Right lobe of liver (tissue), 6 donors: ENCODE measurements around the gene TSR1. TPM values are rescaled to one million over a fixed set of nuclear protein-coding genes. Genes with fewer than 3 reads are reported as not detected.

Experiments
- ATAC-seq, 4 donors: fragments of 200-7000 bp; cut with Tn5 transposase; one replicate each; pipeline ENCODE4 v1.9.1; 2020; ENCODE audit warnings: mild to moderate bottlenecking in 4 of 4, moderate library complexity in 4 of 4
- DNase-seq, 3 donors: peaks; one replicate each; pipeline ENCODE4 v3.0.0-alpha.2; 2020
- H3K27ac ChIP-seq, 3 donors: fragments of 200-600 bp; one replicate each; pipeline ENCODE4 v1.8.0; 2022
- H3K27me3 ChIP-seq, 2 donors: fragments of 200-600 bp; one replicate each; pipeline ENCODE4 v1.8.0; 2022
- H3K36me3 ChIP-seq, 4 donors: fragments of 200-600 bp; sonication (generic) in 1 of 4; one replicate each; pipeline versions ENCODE4 v1.5.1 to v1.8.0; 2017 to 2022; ENCODE audit warnings: control low read depth in 1 of 4
- H3K4me1 ChIP-seq, 4 donors: fragments of 200-600 bp; sonication (generic) in 1 of 4; one replicate each; pipeline versions ENCODE4 v1.5.1 to v1.8.0; 2017 to 2022; ENCODE audit warnings: control low read depth in 1 of 4
- H3K4me3 ChIP-seq, 3 donors: fragments of 200-600 bp; one replicate each; pipeline ENCODE4 v1.8.0; 2022
- H3K9me3 ChIP-seq, 4 donors: fragments of 200-600 bp; sonication (generic) in 1 of 4; one replicate each; pipeline versions ENCODE4 v1.5.1 to v1.8.0; 2017 to 2022; ENCODE audit warnings: control low read depth in 1 of 4
- CTCF ChIP-seq, 4 donors: fragments of 200-600 bp in 3 of 4; fragments of 450-650 bp in 1 of 4; IDR thresholded peaks; one replicate each; pipeline versions ENCODE4 v1.5.1 to v1.8.0; 2016 to 2022; ENCODE audit warnings: antibody characterized with exemption in 4 of 4, mild to moderate bottlenecking in 2 of 4
- POLR2A ChIP-seq: fragments of 450-650 bp; IDR thresholded peaks from one replicate; pipeline ENCODE4 v1.6.1; 2017; ENCODE audit warnings: antibody characterized with exemption, mild to moderate bottlenecking
- WGBS: methylation state at CpG from one replicate; pipeline ENCODE4 v1.1.6; 2018; ENCODE audit warnings: low coverage, low lambda C conversion rate; ENCODE audit not compliant: insufficient coverage; ENCODE audit errors: missing lambda C conversion rate; 5-methylcytosine and 5-hydroxymethylcytosine counted together
- intact Hi-C, 2 donors: fragments of 100-400 bp; cut with DNase I; formaldehyde crosslinking; loops; one replicate each; pipeline versions ENCODE4 v1.11.2 to v1.14.1; 2022
- total RNA-seq, 6 experiments: library from RNA; depleted of rRNA in 2 of 6; stranded (reverse); fragments of >200 nt in 2 of 6; fragmentation: NEBNext Ultra II Directional in 3 of 6; extraction: Animal tissue kit (Norgen Biotek cat#: 25700) in 3 of 6; gene quantifications; one replicate each; pipeline versions ENCODE4 v1.1.0 to v1.2.4, GENCODE V29; 2016 to 2023
- donor health status: DM: no; HTN: yes; CAD: no.
- donor health status: DM: no; HTN: no; CAD: no.
- donor health status: DM: no; HTN: no; CAD: no.
- donor health status: DM: no; HTN: yes; CAD: no.
- donor health status: DM: no; HTN: yes; CAD: no.

The TSR1 gene
- total RNA-seq, 6 experiments from 2014 or later, result 9.7 to 26.2 (median 13.1) TPM

GRCh38 chr17:2378905-2379304 is 42.6 kb upstream of the TSR1 start:
- H3K27me3 ChIP-seq, result no peaks in the 10 kb centered on the region
- WGBS, result no CpG with 5 or more reads among the region's 11 CpGs
- no peaks in the 10 kb centered on the region for H3K9me3 ChIP-seq
- TF ChIP-seq POLR2A (no peak), CTCF (IDR thresholded peaks at IDR 0.05) (no peak)
- H3K4me1 ChIP-seq, result peaks cover 0 to 17% (median 7%) of the 10 kb centered on the region in 4 donors
- H3K4me3 ChIP-seq, result no peak overlapping the region
- ATAC-seq (no peak), DNase-seq (no peak)
- H3K27ac ChIP-seq, result no peak overlapping the region
- H3K36me3 ChIP-seq, result peaks cover 0 to 2% (median 0%) of the 10 kb centered on the region in 4 donors
- intact Hi-C loops, result no loop called here

GRCh38 chr17:2377659-2378058 is 41.4 kb upstream of the TSR1 start:
- ATAC-seq (no peak), DNase-seq (no peak)
- Histone ChIP-seq H3K27ac (no peak overlapping the region), H3K27me3 (no peaks in the 10 kb centered on the region), H3K36me3 (peaks cover 0 to 2% (median 0%) of the 10 kb centered on the region in 4 donors), H3K4me3 (no peak overlapping the region), H3K9me3 (no peaks in the 10 kb centered on the region), H3K4me1 (peaks cover 0 to 5% (median under 1%) of the 10 kb centered on the region in 4 donors)
- intact Hi-C loops, result no loop called here
- 91% methylated on average over 4 of the region's 10 CpGs for WGBS
- TF ChIP-seq CTCF (IDR thresholded peaks at IDR 0.05) (no peak), POLR2A (no peak)

GRCh38 chr17:2376107-2376506 is 39.9 kb upstream of the TSR1 start:
- Histone ChIP-seq H3K4me3 (no peak overlapping the region), H3K36me3 (peaks cover 0 to 2% (median 0%) of the 10 kb centered on the region in 4 donors), H3K27me3 (no peaks in the 10 kb centered on the region), H3K4me1 (no peaks in the 10 kb centered on the region), H3K27ac (no peak overlapping the region), H3K9me3 (no peaks in the 10 kb centered on the region)
- DNase-seq, result no peak
- ATAC-seq, result no peak
- no peak for TF ChIP-seq POLR2A
- TF ChIP-seq CTCF (IDR thresholded peaks at IDR 0.05), result no peak
- intact Hi-C loops, result no loop called here
- WGBS, result 93% methylated on average over 5 of the region's 14 CpGs

GRCh38 chr17:2375406-2375805 is 39.1 kb upstream of the TSR1 start:
- DNase-seq, result no peak
- no peak for ATAC-seq
- no CpG with 5 or more reads among the region's 19 CpGs for WGBS
- Histone ChIP-seq H3K27me3 (no peaks in the 10 kb centered on the region), H3K4me3 (no peak overlapping the region), H3K36me3 (peaks cover 0 to 2% (median 0%) of the 10 kb centered on the region in 4 donors), H3K4me1 (no peaks in the 10 kb centered on the region), H3K9me3 (no peaks in the 10 kb centered on the region), H3K27ac (no peak overlapping the region)
- intact Hi-C loops, result no loop called here
- TF ChIP-seq POLR2A (no peak), CTCF (IDR thresholded peaks at IDR 0.05) (no peak)
